Liver (tissue), 9 donors: Measurements from ENCODE around the gene SPTLC3. TPM values are rescaled to one million over a fixed set of nuclear protein-coding genes. Genes with fewer than 3 reads are reported as not detected.

Experiments used
- DNase-seq: peaks from one replicate; pipeline ENCODE4 v3.0.0-alpha.2; 2017; ENCODE audit warnings: low spot score
- H3K27ac ChIP-seq, 2 donors: one replicate each; pipeline ENCODE4 v1.7.0; 2013; ENCODE audit warnings: inconsistent platforms in 2 of 2, low read length in 2 of 2, control low read depth in 1 of 2, low read depth in 1 of 2, mild to moderate bottlenecking in 1 of 2
- H3K27me3 ChIP-seq, 4 donors: one replicate each; pipeline versions ENCODE4 v1.6.1 to v1.7.0; 2013; ENCODE audit warnings: low read length in 3 of 4, inconsistent platforms in 1 of 4, mild to moderate bottlenecking in 1 of 4, moderate library complexity in 1 of 4; ENCODE audit not compliant: control insufficient read depth in 4 of 4, insufficient read depth in 4 of 4
- H3K36me3 ChIP-seq, 4 donors: one replicate each; pipeline versions ENCODE4 v1.6.1 to v1.7.0; 2013; ENCODE audit warnings: low read length in 3 of 4, mild to moderate bottlenecking in 3 of 4, low read depth in 1 of 4, moderate library complexity in 1 of 4; ENCODE audit not compliant: control insufficient read depth in 4 of 4, insufficient read depth in 3 of 4
- H3K4me1 ChIP-seq, 4 donors: one replicate each; pipeline versions ENCODE4 v1.6.1 to v1.7.0; 2013; ENCODE audit warnings: low read length in 3 of 4, mild to moderate bottlenecking in 3 of 4, moderate library complexity in 1 of 4; ENCODE audit not compliant: control insufficient read depth in 4 of 4, insufficient read depth in 4 of 4
- H3K4me3 ChIP-seq, 3 donors: one replicate each; pipeline versions ENCODE4 v1.6.1 to v1.7.0; 2013; ENCODE audit warnings: low read length in 3 of 3, control low read depth in 1 of 3, low read depth in 1 of 3, mild to moderate bottlenecking in 1 of 3
- H3K9ac ChIP-seq, 2 donors: one replicate each; pipeline ENCODE4 v1.7.0; 2013; ENCODE audit warnings: low read length in 2 of 2, mild to moderate bottlenecking in 2 of 2, moderate library complexity in 2 of 2, control low read depth in 1 of 2, low read depth in 1 of 2
- H3K9me3 ChIP-seq, 4 donors: one replicate each; pipeline versions ENCODE4 v1.6.1 to v1.7.0; 2013; ENCODE audit warnings: low read length in 3 of 4; ENCODE audit not compliant: control insufficient read depth in 4 of 4
- EGR1 ChIP-seq, 2 donors: IDR thresholded peaks; 2 replicates each; pipeline ENCODE4 v1.6.1; 2016 to 2018; ENCODE audit warnings: antibody characterized with exemption in 2 of 2, low read depth in 2 of 2
- FOXA1 ChIP-seq: IDR thresholded peaks from 2 replicates; pipeline ENCODE4 v1.6.1; 2016; ENCODE audit warnings: antibody characterized with exemption
- FOXA2 ChIP-seq: IDR thresholded peaks from 2 replicates; pipeline ENCODE4 v1.6.1; 2016; ENCODE audit warnings: antibody characterized with exemption
- GABPA ChIP-seq, 2 donors: IDR thresholded peaks in 1 of 2; conservative IDR thresholded peaks in 1 of 2; 2 replicates each; pipeline ENCODE4 v1.6.1; 2016; ENCODE audit warnings: antibody characterized with exemption in 2 of 2, mild to moderate bottlenecking in 1 of 2, moderate library complexity in 1 of 2
- HNF4A ChIP-seq, 2 donors: conservative IDR thresholded peaks; 2 replicates each; pipeline ENCODE4 v1.6.1; 2016; ENCODE audit warnings: antibody characterized with exemption in 2 of 2, mild to moderate bottlenecking in 2 of 2
- HNF4G ChIP-seq: IDR thresholded peaks from 2 replicates; pipeline ENCODE4 v1.6.1; 2016; ENCODE audit warnings: antibody characterized with exemption
- JUND ChIP-seq, 2 donors: IDR thresholded peaks; 2 replicates each; pipeline ENCODE4 v1.6.1; 2016; ENCODE audit warnings: antibody characterized with exemption in 2 of 2
- NR2F2 ChIP-seq: IDR thresholded peaks from 2 replicates; pipeline ENCODE4 v1.6.1; 2016; ENCODE audit warnings: antibody characterized with exemption
- RAD21 ChIP-seq, 2 donors: IDR thresholded peaks; 2 replicates each; pipeline ENCODE4 v1.6.1; 2016; ENCODE audit warnings: antibody characterized with exemption in 2 of 2, mild to moderate bottlenecking in 2 of 2
- RXRA ChIP-seq, 2 donors: IDR thresholded peaks; 2 replicates each; pipeline ENCODE4 v1.6.1; 2017 to 2018; ENCODE audit warnings: antibody characterized with exemption in 2 of 2, mild to moderate bottlenecking in 1 of 2
- SP1 ChIP-seq: IDR thresholded peaks from 2 replicates; pipeline ENCODE4 v1.6.1; 2018; ENCODE audit warnings: antibody characterized with exemption, mild to moderate bottlenecking
- TAF1 ChIP-seq: conservative IDR thresholded peaks from 2 replicates; pipeline ENCODE4 v1.6.1; 2016; ENCODE audit warnings: antibody characterized with exemption, mild to moderate bottlenecking
- YY1 ChIP-seq: IDR thresholded peaks from 2 replicates; pipeline ENCODE4 v1.6.1; 2016; ENCODE audit warnings: antibody characterized with exemption, mild to moderate bottlenecking
- WGBS: extraction: QIAGEN DNeasy Blood & Tissue Kit; methylation state at CpG from one replicate; pipeline ENCODE4 v1.1.7; 2013; 5-methylcytosine and 5-hydroxymethylcytosine counted together
- polyA plus RNA-seq, 2 donors: library from polyadenylated mRNA; stranded (reverse) in 1 of 2; unstranded in 1 of 2; fragments of 200-250 nt in 1 of 2; fragments of >200 nt in 1 of 2; fragmentation: Nextera tagmentation in 1 of 2; extraction: Ambion mirVana in 1 of 2; gene quantifications; one replicate each; pipeline versions ENCODE4 v1.2.1 to v1.2.3, GENCODE V29; 2013 to 2015
- total RNA-seq, 2 donors: library from RNA; depleted of rRNA; stranded (reverse); fragments of >200 nt; gene quantifications; one replicate each; pipeline ENCODE4 v1.2.3, GENCODE V29; 2014
- TF ChIP-seq, protein P1 (sequence below): IDR thresholded peaks from 2 replicates; pipeline ENCODE4 v1.6.1; 2016; ENCODE audit warnings: antibody characterized with exemption, mild to moderate bottlenecking
- TF ChIP-seq, protein P2 (sequence below): IDR thresholded peaks from 2 replicates; pipeline ENCODE4 v1.6.1; 2016; ENCODE audit warnings: antibody characterized with exemption
- TF ChIP-seq, protein P3 (sequence below): IDR thresholded peaks from 2 replicates; pipeline ENCODE4 v1.6.1; 2016; ENCODE audit warnings: antibody characterized with exemption
- TF ChIP-seq, protein P4 (sequence below): fragments of 150-350 bp; IDR thresholded peaks from 2 replicates; pipeline ENCODE4 v1.5.1; 2017; ENCODE audit warnings: improper control_type of control experiment, low read depth, low read length; ENCODE audit not compliant: missing input control
- TF ChIP-seq, protein P5 (sequence below): IDR thresholded peaks from 2 replicates; pipeline ENCODE4 v1.6.1; 2016; ENCODE audit warnings: antibody characterized with exemption
- donor health status: healthy.
- donor health status: healthy.
- donor health status: healthy.
- donor health status: healthy.
- donor health status: healthy.

Gene SPTLC3
- total and polyA plus RNA-seq, 4 donors = 4.2 to 40.9 (median 20.4) TPM

DNA sequence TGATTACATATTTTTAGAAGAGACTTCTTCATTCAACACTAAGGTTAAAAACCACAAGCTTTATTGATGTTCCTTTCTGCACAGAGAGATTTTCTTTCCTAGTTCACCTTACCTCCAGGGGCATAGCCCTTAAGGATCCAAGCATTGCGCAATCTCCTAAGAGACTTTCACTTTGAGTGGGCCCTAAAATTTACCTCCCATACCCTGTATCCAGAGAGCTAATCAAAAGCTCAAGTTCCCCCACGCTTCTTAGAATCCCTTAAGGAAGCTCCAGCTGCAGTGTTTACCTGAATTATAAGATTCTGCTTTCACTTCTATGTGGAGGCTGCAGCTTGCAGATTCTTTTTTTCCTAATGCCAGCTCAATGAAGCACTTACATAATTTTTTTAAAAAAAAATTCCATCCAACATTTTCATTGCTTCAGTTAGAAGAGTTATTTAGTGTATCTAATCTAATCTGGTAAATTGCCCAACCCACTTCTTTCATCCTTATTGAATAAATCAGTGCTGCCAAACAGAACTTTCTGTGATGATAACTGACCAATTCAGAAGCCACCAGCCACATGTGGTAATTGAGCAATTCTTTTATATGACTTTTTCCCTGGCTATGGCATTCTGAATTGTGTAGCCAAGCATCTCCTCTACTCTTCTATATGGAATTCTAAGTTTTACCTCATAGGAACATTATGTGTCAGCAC, 24.6 kb upstream of the SPTLC3 start:
- TF ChIP-seq GABPA (IDR thresholded peaks at IDR 0.05 in 1 of 2, conservative IDR thresholded peaks at IDR 0.05 in 1 of 2) (no peak), TAF1 (no peak), NR2F2 (no peak), YY1 (no peak), EGR1 (IDR thresholded peaks at IDR 0.05; ENCODE audit: low read depth in 2 of 2) (no peak), RXRA (IDR thresholded peaks at IDR 0.05) (no peak), RAD21 (IDR thresholded peaks at IDR 0.05) (no peak), JUND (IDR thresholded peaks at IDR 0.05) (no peak), SP1 (no peak), FOXA1 (no peak), FOXA2 (no peak), HNF4G (no peak), HNF4A (conservative IDR thresholded peaks at IDR 0.05) (no peak)
- TF ChIP-seq, protein P1, sequence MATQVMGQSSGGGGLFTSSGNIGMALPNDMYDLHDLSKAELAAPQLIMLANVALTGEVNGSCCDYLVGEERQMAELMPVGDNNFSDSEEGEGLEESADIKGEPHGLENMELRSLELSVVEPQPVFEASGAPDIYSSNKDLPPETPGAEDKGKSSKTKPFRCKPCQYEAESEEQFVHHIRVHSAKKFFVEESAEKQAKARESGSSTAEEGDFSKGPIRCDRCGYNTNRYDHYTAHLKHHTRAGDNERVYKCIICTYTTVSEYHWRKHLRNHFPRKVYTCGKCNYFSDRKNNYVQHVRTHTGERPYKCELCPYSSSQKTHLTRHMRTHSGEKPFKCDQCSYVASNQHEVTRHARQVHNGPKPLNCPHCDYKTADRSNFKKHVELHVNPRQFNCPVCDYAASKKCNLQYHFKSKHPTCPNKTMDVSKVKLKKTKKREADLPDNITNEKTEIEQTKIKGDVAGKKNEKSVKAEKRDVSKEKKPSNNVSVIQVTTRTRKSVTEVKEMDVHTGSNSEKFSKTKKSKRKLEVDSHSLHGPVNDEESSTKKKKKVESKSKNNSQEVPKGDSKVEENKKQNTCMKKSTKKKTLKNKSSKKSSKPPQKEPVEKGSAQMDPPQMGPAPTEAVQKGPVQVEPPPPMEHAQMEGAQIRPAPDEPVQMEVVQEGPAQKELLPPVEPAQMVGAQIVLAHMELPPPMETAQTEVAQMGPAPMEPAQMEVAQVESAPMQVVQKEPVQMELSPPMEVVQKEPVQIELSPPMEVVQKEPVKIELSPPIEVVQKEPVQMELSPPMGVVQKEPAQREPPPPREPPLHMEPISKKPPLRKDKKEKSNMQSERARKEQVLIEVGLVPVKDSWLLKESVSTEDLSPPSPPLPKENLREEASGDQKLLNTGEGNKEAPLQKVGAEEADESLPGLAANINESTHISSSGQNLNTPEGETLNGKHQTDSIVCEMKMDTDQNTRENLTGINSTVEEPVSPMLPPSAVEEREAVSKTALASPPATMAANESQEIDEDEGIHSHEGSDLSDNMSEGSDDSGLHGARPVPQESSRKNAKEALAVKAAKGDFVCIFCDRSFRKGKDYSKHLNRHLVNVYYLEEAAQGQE = no peak
- TF ChIP-seq, protein P2, sequence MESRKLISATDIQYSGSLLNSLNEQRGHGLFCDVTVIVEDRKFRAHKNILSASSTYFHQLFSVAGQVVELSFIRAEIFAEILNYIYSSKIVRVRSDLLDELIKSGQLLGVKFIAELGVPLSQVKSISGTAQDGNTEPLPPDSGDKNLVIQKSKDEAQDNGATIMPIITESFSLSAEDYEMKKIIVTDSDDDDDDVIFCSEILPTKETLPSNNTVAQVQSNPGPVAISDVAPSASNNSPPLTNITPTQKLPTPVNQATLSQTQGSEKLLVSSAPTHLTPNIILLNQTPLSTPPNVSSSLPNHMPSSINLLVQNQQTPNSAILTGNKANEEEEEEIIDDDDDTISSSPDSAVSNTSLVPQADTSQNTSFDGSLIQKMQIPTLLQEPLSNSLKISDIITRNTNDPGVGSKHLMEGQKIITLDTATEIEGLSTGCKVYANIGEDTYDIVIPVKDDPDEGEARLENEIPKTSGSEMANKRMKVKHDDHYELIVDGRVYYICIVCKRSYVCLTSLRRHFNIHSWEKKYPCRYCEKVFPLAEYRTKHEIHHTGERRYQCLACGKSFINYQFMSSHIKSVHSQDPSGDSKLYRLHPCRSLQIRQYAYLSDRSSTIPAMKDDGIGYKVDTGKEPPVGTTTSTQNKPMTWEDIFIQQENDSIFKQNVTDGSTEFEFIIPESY = no peak
- TF ChIP-seq, protein P3, sequence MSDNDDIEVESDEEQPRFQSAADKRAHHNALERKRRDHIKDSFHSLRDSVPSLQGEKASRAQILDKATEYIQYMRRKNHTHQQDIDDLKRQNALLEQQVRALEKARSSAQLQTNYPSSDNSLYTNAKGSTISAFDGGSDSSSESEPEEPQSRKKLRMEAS = no peak
- TF ChIP-seq, protein P4, sequence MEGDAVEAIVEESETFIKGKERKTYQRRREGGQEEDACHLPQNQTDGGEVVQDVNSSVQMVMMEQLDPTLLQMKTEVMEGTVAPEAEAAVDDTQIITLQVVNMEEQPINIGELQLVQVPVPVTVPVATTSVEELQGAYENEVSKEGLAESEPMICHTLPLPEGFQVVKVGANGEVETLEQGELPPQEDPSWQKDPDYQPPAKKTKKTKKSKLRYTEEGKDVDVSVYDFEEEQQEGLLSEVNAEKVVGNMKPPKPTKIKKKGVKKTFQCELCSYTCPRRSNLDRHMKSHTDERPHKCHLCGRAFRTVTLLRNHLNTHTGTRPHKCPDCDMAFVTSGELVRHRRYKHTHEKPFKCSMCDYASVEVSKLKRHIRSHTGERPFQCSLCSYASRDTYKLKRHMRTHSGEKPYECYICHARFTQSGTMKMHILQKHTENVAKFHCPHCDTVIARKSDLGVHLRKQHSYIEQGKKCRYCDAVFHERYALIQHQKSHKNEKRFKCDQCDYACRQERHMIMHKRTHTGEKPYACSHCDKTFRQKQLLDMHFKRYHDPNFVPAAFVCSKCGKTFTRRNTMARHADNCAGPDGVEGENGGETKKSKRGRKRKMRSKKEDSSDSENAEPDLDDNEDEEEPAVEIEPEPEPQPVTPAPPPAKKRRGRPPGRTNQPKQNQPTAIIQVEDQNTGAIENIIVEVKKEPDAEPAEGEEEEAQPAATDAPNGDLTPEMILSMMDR = no peak
- TF ChIP-seq, protein P5, sequence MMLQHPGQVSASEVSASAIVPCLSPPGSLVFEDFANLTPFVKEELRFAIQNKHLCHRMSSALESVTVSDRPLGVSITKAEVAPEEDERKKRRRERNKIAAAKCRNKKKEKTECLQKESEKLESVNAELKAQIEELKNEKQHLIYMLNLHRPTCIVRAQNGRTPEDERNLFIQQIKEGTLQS = no peak
- H3K9ac ChIP-seq = no peak overlapping the region
- H3K9me3 ChIP-seq = no peaks in the 10 kb centered on the region
- WGBS = 91% methylated on average over 2 of the region's 2 CpGs
- DNase-seq = no peak
- no peak overlapping the region for H3K4me3 ChIP-seq
- H3K27me3 ChIP-seq = no peaks in the 10 kb centered on the region
- H3K4me1 ChIP-seq = no peaks in the 10 kb centered on the region
- no peaks in the 10 kb centered on the region for H3K36me3 ChIP-seq
- H3K27ac ChIP-seq = no peak overlapping the region
